ENCODE results near the gene HDAC9. TPM values are rescaled to one million over a fixed set of nuclear protein-coding genes. Genes with fewer than 3 reads are reported as not detected.
"Not testable (repeated sequence)": the region's sequence is repeated elsewhere in the genome, so short reads cannot be mapped to it uniquely, and the experiment has no call there.

The HDAC9 gene
- total RNA-seq, 2 experiments from 2014 or later = 0.69 to 0.94 TPM

GRCh38 chr7:18976715-18977471 lies 481.3 kb downstream of the HDAC9 start:
- DNase-seq (no peak), ATAC-seq (no peak)
- no peaks in the 10 kb centered on the region for H3K36me3 Mint-ChIP-seq (ENCODE audit: low read depth)
- H3K27ac Mint-ChIP-seq = no peak overlapping the region
- H3K27me3 Mint-ChIP-seq = no peaks in the 10 kb centered on the region
- H3K4me3 Mint-ChIP-seq = no peak overlapping the region
- POLR2A ChIA-PET = no interaction called here
- CTCF ChIA-PET = no interaction called here
- no peaks in the 10 kb centered on the region for H3K4me1 Mint-ChIP-seq
- intact Hi-C loops (cut with DNase I, micrococcal nuclease) = no loop called here
- peaks cover 4% of the 10 kb centered on the region for H3K9me3 Mint-ChIP-seq (ENCODE audit: low read depth)

DNA sequence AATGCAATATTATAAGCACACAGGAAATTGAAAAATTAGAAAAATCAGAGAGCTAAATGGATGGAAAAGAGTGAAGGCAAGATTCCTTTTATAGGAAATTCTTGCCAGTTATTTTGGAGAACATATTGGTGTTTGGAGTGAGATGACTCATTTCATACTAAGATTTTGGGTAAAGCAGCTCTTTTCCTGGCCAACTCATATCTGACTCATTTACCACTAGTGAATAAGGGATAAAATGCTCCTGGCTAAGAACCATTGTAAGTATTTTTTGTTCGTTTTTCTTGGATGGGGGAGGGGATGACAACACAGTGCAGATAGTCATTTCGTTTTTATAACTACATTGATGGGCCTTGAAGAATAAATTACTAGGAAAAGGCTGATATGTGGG lies 482.6 kb downstream of the HDAC9 start:
- DNase-seq (no peak), ATAC-seq (no peak)
- intact Hi-C loops (cut with DNase I, micrococcal nuclease) = no loop called here
- ChIA-PET POLR2A (no interaction called here), CTCF (no interaction called here)
- H3K4me1 Mint-ChIP-seq = no peaks in the 10 kb centered on the region
- no peak overlapping the region for H3K4me3 Mint-ChIP-seq
- H3K27ac Mint-ChIP-seq = no peak overlapping the region
- H3K36me3 Mint-ChIP-seq (ENCODE audit: low read depth) = no peaks in the 10 kb centered on the region
- H3K9me3 Mint-ChIP-seq (ENCODE audit: low read depth) = peaks cover 7% of the 10 kb centered on the region
- no peaks in the 10 kb centered on the region for H3K27me3 Mint-ChIP-seq

- CTCF ChIA-PET; H3K36me3 Mint-ChIP-seq (ENCODE audit: low read depth); H3K27me3 Mint-ChIP-seq; ATAC-seq; H3K27ac Mint-ChIP-seq; intact Hi-C loops (cut with DNase I, micrococcal nuclease); POLR2A ChIA-PET; H3K9me3 Mint-ChIP-seq (ENCODE audit: low read depth); H3K4me1 Mint-ChIP-seq; DNase-seq; H3K4me3 Mint-ChIP-seq: not testable (repeated sequence)
Measured at GRCh38 chr7:18990700-18991099, 495.2 kb downstream of the HDAC9 start.

- ChIA-PET POLR2A (no interaction called here), CTCF (interaction anchor here (1.1 kb wide), 1 partner anchor 58 kb away, joined by 3 read pairs; no protein-coding TSS in a partner anchor)
- Mint-ChIP-seq H3K27ac (no peak overlapping the region), H3K27me3 (no peaks in the 10 kb centered on the region), H3K36me3 (ENCODE audit: low read depth) (no peaks in the 10 kb centered on the region), H3K4me3 (no peak overlapping the region), H3K4me1 (no peaks in the 10 kb centered on the region), H3K9me3 (ENCODE audit: low read depth) (no peaks in the 10 kb centered on the region)
- intact Hi-C loops (cut with DNase I, micrococcal nuclease) = no loop called here
- no peak for ATAC-seq
- DNase-seq = no peak
Measured at GRCh38 chr7:18993933-18994668, 498.6 kb downstream of the HDAC9 start.

DNA sequence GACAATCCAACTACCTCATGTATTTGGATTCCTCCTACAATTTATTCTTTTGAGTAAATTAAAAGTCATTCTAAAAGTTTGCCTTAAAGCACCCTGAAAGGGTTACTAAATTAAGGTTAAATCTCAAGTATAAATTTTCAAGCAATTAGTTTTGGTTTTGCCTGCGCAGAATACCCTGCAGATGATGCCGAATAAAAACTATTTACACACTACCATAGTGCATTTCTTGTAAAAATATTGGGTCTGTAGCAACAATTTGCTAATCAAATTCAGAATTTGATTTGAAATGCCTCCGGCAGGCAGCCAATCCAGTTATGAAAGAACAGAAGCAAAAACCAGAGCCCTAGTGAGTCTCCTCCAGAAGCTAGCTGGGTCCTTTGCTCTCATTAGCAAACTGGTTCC lies 499.7 kb downstream of the HDAC9 start:
- H3K27me3 Mint-ChIP-seq = no peaks in the 10 kb centered on the region
- ATAC-seq = no peak
- no peak for DNase-seq
- H3K4me3 Mint-ChIP-seq = no peak overlapping the region
- CTCF ChIA-PET = no interaction called here
- intact Hi-C loops (cut with DNase I, micrococcal nuclease) = no loop called here
- no peaks in the 10 kb centered on the region for H3K36me3 Mint-ChIP-seq (ENCODE audit: low read depth)
- H3K9me3 Mint-ChIP-seq (ENCODE audit: low read depth) = no peaks in the 10 kb centered on the region
- H3K27ac Mint-ChIP-seq = no peak overlapping the region
- no peaks in the 10 kb centered on the region for H3K4me1 Mint-ChIP-seq
- POLR2A ChIA-PET = no interaction called here

GRCh38 chr7:18995811-18996426 lies 500.4 kb downstream of the HDAC9 start:
- no peaks in the 10 kb centered on the region for H3K27me3 Mint-ChIP-seq
- ATAC-seq = no peak
- H3K27ac Mint-ChIP-seq = no peak overlapping the region
- H3K36me3 Mint-ChIP-seq (ENCODE audit: low read depth) = no peaks in the 10 kb centered on the region
- H3K9me3 Mint-ChIP-seq (ENCODE audit: low read depth) = no peaks in the 10 kb centered on the region
- DNase-seq = no peak
- no peak overlapping the region for H3K4me3 Mint-ChIP-seq
- intact Hi-C loops (cut with DNase I, micrococcal nuclease) = no loop called here
- no peaks in the 10 kb centered on the region for H3K4me1 Mint-ChIP-seq
- ChIA-PET CTCF (no interaction called here), POLR2A (no interaction called here)

- intact Hi-C loops (cut with DNase I, micrococcal nuclease) = no loop called here
- H3K9me3 Mint-ChIP-seq (ENCODE audit: low read depth) = no peaks in the 10 kb centered on the region
- no peak overlapping the region for H3K27ac Mint-ChIP-seq
- CTCF ChIA-PET = no interaction called here
- ATAC-seq (no peak), DNase-seq (no peak)
- no peaks in the 10 kb centered on the region for H3K27me3 Mint-ChIP-seq
- no peaks in the 10 kb centered on the region for H3K4me1 Mint-ChIP-seq
- H3K4me3 Mint-ChIP-seq = no peak overlapping the region
- H3K36me3 Mint-ChIP-seq (ENCODE audit: low read depth) = no peaks in the 10 kb centered on the region
- POLR2A ChIA-PET = no interaction called here
Measured at GRCh38 chr7:18996583-18996982, 501.0 kb downstream of the HDAC9 start.

DNA sequence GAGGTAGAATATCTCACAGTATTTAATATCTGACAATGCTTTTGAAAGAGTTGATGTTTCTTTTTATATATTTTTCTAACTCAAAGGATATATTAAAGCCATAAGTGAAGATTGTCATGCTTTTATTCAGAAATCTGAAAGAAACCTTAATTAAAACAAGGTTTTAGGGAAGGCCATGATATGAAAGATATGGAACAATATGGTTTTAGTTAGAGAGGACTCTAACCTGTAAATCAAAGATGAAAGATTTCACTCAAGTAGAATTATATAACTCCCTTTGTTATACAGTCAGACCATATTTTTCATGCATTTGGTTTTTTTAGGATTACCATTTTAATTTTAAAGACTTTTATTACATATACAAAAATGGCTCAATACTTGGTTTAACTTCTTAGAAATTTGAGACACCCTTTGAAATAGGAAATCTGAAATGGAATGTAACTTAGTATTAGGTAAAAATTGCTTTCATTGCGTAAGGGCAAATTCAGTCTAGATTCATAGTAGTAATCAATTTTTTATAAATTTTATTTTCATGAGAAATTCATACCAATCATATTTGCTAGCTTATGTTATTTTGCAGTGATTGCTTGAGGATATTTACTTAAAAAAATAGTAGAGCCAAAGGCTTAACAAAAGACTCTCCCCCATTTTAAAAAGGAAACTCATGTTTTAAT lies 502.1 kb downstream of the HDAC9 start:
- H3K4me3 Mint-ChIP-seq = no peak overlapping the region
- no peaks in the 10 kb centered on the region for H3K4me1 Mint-ChIP-seq
- no peak for DNase-seq
- no peak overlapping the region for H3K27ac Mint-ChIP-seq
- H3K9me3 Mint-ChIP-seq (ENCODE audit: low read depth) = no peaks in the 10 kb centered on the region
- no peak for ATAC-seq
- POLR2A ChIA-PET = no interaction called here
- CTCF ChIA-PET = no interaction called here
- intact Hi-C loops (cut with DNase I, micrococcal nuclease) = no loop called here
- H3K36me3 Mint-ChIP-seq (ENCODE audit: low read depth) = no peaks in the 10 kb centered on the region
- no peaks in the 10 kb centered on the region for H3K27me3 Mint-ChIP-seq

GRCh38 chr7:19000410-19000809 lies 504.9 kb downstream of the HDAC9 start:
- ATAC-seq (no peak), DNase-seq (no peak)
- Mint-ChIP-seq H3K36me3 (ENCODE audit: low read depth) (no peaks in the 10 kb centered on the region), H3K9me3 (ENCODE audit: low read depth) (no peaks in the 10 kb centered on the region), H3K27ac (no peak overlapping the region), H3K4me1 (no peaks in the 10 kb centered on the region), H3K4me3 (no peak overlapping the region), H3K27me3 (no peaks in the 10 kb centered on the region)
- ChIA-PET POLR2A (no interaction called here), CTCF (no interaction called here)
- intact Hi-C loops (cut with DNase I, micrococcal nuclease) = no loop called here

DNA sequence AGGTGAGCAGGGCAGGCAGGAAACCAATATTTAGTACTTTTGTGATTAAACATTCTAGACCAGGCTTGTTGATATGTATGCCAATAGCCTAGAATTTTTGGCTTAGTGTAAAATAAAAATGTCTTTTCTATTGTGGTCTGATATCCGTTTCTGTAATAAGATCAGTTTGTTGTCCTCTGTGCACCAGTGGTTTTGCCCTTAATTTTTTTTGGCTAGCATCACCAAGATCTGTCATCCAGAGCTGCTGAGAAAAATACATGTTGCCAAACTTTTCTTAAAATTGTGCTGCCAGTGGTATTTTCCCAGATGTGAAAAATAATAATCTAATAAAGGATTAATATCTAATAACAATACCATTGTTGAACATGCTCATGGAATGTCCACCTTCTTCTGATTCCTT lies 506.3 kb downstream of the HDAC9 start:
- intact Hi-C loops (cut with DNase I, micrococcal nuclease) = no loop called here
- Mint-ChIP-seq H3K9me3 (ENCODE audit: low read depth) (no peaks in the 10 kb centered on the region), H3K4me1 (no peaks in the 10 kb centered on the region), H3K36me3 (ENCODE audit: low read depth) (no peaks in the 10 kb centered on the region), H3K27ac (no peak overlapping the region), H3K4me3 (no peak overlapping the region), H3K27me3 (no peaks in the 10 kb centered on the region)
- DNase-seq (no peak), ATAC-seq (no peak)
- POLR2A ChIA-PET = no interaction called here
- CTCF ChIA-PET = interaction anchor here (0.6 kb wide), 1 partner anchor 71 kb away, joined by 3 read pairs; no protein-coding TSS in a partner anchor

GRCh38 chr7:19009241-19009935 lies 513.8 kb downstream of the HDAC9 start:
- POLR2A ChIA-PET = no interaction called here
- intact Hi-C loops (cut with DNase I, micrococcal nuclease) = no loop called here
- DNase-seq (no peak), ATAC-seq (no peak)
- H3K27ac Mint-ChIP-seq = no peak overlapping the region
- peaks cover 7% of the 10 kb centered on the region for H3K9me3 Mint-ChIP-seq (ENCODE audit: low read depth)
- no peaks in the 10 kb centered on the region for H3K27me3 Mint-ChIP-seq
- H3K4me3 Mint-ChIP-seq = no peak overlapping the region
- CTCF ChIA-PET = no interaction called here
- no peaks in the 10 kb centered on the region for H3K4me1 Mint-ChIP-seq
- no peaks in the 10 kb centered on the region for H3K36me3 Mint-ChIP-seq (ENCODE audit: low read depth)

Data from activated CD4-positive, alpha-beta T cell treated with anti-CD3 and anti-CD28 coated beads for 36 hours (primary cell).